A673 (cell line): ENCODE data around the gene MSL3. TPM values are rescaled to one million over a fixed set of nuclear protein-coding genes. Genes with fewer than 3 reads are reported as not detected.

Source experiments
- BruUV-seq: library from RNA; stranded (reverse); fragments of 400-500 nt; replicated peaks from 2 replicates; lab custom pipeline; 2021; lab: Mats Ljungman, UMichigan
- CTCF ChIA-PET: fragments of 300-600 bp; sonication (Branson Sonifier 250); formaldehyde crosslinking; loops from one replicate; lab custom pipeline; 2022; ENCODE audit warnings: antibody characterized with exemption; lab: Charles Lee
- POLR2A ChIA-PET: fragments of 300-600 bp; sonication (Branson Sonifier 250); formaldehyde crosslinking; loops from one replicate; lab custom pipeline; 2022; ENCODE audit warnings: antibody characterized with exemption; ENCODE audit not compliant: low non-redundant PET; lab: Charles Lee
- DNase-seq: peaks from one replicate; pipeline ENCODE4 v3.0.0-alpha.2; 2015; ENCODE audit warnings: low spot score
- H3K27ac ChIP-seq: fragments of 200-600 bp; sonication (generic); 2 replicates; pipeline ENCODE4 v1.5.1; 2016; ENCODE audit warnings: mixed run types, low read depth, mild to moderate bottlenecking, mixed read lengths, antibody characterized with exemption, low read length; ENCODE audit not compliant: poor library complexity, severe bottlenecking
- H3K27me3 ChIP-seq: fragments of 200-600 bp; sonication (generic); replicated peaks from 2 replicates; pipeline ENCODE4 v1.6.1; 2017; ENCODE audit warnings: mixed run types, low read depth, mild to moderate bottlenecking, mixed read lengths, antibody characterized with exemption, low read length; ENCODE audit not compliant: insufficient read depth, poor library complexity
- H3K36me3 ChIP-seq: fragments of 200-600 bp; sonication (generic); 2 replicates; pipeline ENCODE4 v1.6.1; 2016; ENCODE audit warnings: mixed run types, mild to moderate bottlenecking, mixed read lengths, antibody characterized with exemption, low read length; ENCODE audit not compliant: insufficient read depth, poor library complexity, severe bottlenecking
- H3K4me1 ChIP-seq: fragments of 200-600 bp; sonication (generic); 2 replicates; pipeline ENCODE4 v1.6.1; 2017; ENCODE audit warnings: mixed run types, mild to moderate bottlenecking, mixed read lengths, antibody characterized with exemption, low read length; ENCODE audit not compliant: insufficient read depth, poor library complexity, severe bottlenecking
- H3K4me3 ChIP-seq: fragments of 200-600 bp; sonication (generic); 2 replicates; pipeline ENCODE4 v1.5.1; 2016; ENCODE audit warnings: low read depth, mixed run types, mild to moderate bottlenecking, mixed read lengths, low read length; ENCODE audit not compliant: poor library complexity, severe bottlenecking
- H3K9me3 ChIP-seq: fragments of 200-600 bp; sonication (generic); 2 replicates; pipeline ENCODE4 v1.6.1; 2016; ENCODE audit warnings: mixed run types, low read depth, mild to moderate bottlenecking, mixed read lengths, antibody characterized with exemption, low read length; ENCODE audit not compliant: poor library complexity, severe bottlenecking
- CTCF ChIP-seq: fragments of 300-800, 200-600 bp; sonication (generic); conservative IDR thresholded peaks from 2 replicates; pipeline ENCODE4 v1.5.1; 2017; ENCODE audit warnings: low read depth, mild to moderate bottlenecking, antibody characterized with exemption, low read length, moderate library complexity, mixed read lengths
- EZH2 ChIP-seq: fragments of 200-600 bp; sonication (generic); IDR thresholded peaks from 2 replicates; pipeline ENCODE4 v1.6.1; 2017; ENCODE audit warnings: borderline replicate concordance, low read depth, mild to moderate bottlenecking, mixed read lengths, antibody characterized with exemption, low read length; ENCODE audit not compliant: poor library complexity, severe bottlenecking
- intact Hi-C: fragments of 100-400 bp; cut with micrococcal nuclease; formaldehyde crosslinking; loops from one replicate; pipeline ENCODE4 v1.10.0; 2022; ENCODE audit not compliant: unreplicated experiment
- total RNA-seq: library from RNA; stranded (reverse); gene quantifications from 2 replicates; pipeline ENCODE4 v1.2.3, GENCODE V29; 2021

MSL3 gene
- total RNA-seq, 1 experiment from 2014 or later, result 15.8 TPM

- no TSS peak for BruUV-seq
- no peak overlapping the region for H3K27ac ChIP-seq
- no peaks in the 10 kb centered on the region for H3K4me1 ChIP-seq
- POLR2A ChIA-PET, result no interaction called here
- H3K4me3 ChIP-seq, result no peak overlapping the region
- TF ChIP-seq EZH2, result no peak
- no peak for TF ChIP-seq CTCF
- intact Hi-C loops, result no loop called here
- no peak for DNase-seq
- CTCF ChIA-PET, result no interaction called here
- no peaks in the 10 kb centered on the region for H3K36me3 ChIP-seq
- H3K9me3 ChIP-seq, result no peaks in the 10 kb centered on the region
- peaks cover 4% of the 10 kb centered on the region for H3K27me3 ChIP-seq
Measured at GRCh38 chrX:11793734-11794133, 35.7 kb downstream of the MSL3 start.

GRCh38 chrX:11813341-11813740 lies 55.3 kb downstream of the MSL3 start:
- no peak overlapping the region for H3K4me3 ChIP-seq
- no peak for DNase-seq
- ChIA-PET CTCF (no interaction called here), POLR2A (no interaction called here)
- H3K36me3 ChIP-seq, result no peaks in the 10 kb centered on the region
- H3K27ac ChIP-seq, result no peak overlapping the region
- BruUV-seq, result no TSS peak
- peaks cover 21% of the 10 kb centered on the region for H3K27me3 ChIP-seq
- intact Hi-C loops, result no loop called here
- no peak for TF ChIP-seq EZH2
- no peak for TF ChIP-seq CTCF
- no peaks in the 10 kb centered on the region for H3K9me3 ChIP-seq
- no peaks in the 10 kb centered on the region for H3K4me1 ChIP-seq

Other genes starting within 250 kb of the MSL3 start
- 0.15 TPM in 1 of 2 replicates, not detected in the other for gene ARHGAP6, start 92.3 kb upstream of the MSL3 start, total RNA-seq